GM19025 (cell line): ENCODE results near the gene SERPINA5.

Source experiments
- ATAC-seq: cut with Tn5 transposase; IDR thresholded peaks from one replicate; pipeline ENCODE4 v1.9.1; 2021; ENCODE audit warnings: mild to moderate bottlenecking, low read depth, moderate library complexity; ENCODE audit not compliant: unreplicated experiment

SERPINA5 gene, protein sequence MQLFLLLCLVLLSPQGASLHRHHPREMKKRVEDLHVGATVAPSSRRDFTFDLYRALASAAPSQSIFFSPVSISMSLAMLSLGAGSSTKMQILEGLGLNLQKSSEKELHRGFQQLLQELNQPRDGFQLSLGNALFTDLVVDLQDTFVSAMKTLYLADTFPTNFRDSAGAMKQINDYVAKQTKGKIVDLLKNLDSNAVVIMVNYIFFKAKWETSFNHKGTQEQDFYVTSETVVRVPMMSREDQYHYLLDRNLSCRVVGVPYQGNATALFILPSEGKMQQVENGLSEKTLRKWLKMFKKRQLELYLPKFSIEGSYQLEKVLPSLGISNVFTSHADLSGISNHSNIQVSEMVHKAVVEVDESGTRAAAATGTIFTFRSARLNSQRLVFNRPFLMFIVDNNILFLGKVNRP

DNA sequence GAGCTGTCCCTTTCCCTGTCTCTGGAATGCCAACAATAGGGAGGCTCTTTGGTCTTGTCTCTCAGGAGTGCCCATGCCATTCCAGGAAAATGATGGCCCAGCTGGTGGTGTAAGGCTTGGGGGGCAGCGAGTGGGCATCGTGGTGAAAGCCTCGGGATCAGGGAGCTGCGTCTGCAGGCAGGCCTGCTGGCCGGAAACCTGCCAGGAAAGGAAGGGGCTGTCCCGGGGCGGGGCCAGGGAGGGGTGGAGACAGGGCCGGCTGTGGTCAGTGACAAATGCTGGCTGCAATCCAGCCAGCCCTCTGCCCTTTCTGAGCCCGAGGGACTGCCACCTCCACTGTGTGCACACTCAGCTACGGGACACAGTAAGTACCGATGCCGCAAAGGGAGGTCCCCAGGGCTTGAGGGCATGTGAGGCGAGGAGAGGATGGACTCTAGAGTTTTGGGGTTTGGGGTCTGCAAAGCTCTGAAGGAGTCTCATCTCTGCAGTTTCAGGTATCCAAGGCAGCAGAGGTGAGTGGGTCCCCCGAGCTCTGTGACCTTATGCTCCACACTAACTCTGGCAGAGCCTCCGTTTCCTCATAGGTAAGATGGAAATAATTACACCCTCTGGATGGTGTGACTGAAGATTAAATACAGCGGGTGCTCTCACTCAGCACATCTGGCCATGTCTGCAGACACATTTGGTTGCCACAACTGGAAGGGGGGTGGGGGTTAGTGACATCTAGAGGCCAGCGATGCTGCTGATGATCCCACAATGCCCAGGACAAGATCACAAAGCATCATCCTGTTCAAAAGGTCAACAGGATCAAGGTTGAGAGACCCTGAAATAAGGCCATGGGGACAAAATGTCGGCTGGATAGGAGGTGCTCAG is at the start of gene SERPINA5:
TSS of gene SERPINA5 (plus strand) at position 300 of the 873 bp plus-strand sequence. CDS start 5,937 bp downstream, outside the sequence.
- ATAC-seq, result no peak

DNA sequence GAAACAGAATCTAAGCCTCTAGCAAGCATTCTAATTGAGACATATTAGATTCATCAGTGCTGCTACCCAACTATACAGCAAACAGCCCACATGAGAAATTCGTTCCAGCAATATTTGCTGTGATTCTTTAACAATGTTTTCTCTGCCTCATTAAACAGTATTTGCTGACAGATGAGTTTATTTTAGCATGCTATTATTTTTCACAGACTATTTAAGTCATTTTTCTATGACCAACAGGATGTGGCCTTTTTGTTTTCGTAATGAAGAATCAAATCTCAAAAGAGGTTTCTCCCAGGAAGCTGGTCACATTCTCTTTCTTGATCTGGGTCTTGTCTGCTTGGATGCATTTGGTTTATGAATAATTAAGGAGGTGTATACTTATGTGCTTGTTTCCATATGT is 48.8 kb upstream of the SERPINA5 start:
- ATAC-seq, result no peak

DNA sequence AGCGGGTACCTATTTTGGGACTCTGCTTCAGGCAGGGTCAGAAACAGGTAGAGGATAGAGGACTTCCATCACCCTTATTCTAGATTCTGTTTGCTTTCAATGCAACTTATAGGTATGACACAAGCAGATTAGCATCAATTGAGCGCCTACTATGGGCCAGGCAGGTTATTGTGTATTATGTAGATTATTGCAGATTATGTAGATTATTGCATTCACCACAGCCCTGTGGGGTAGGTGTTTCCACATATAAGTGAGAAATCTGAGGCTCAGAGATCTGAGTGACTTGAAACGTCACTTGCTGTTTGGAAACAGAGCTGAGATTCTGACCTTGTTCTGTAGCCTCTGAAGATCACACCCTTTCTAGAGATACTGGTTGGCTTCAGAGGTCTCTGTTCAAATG is 45.7 kb upstream of the SERPINA5 start:
- no peak for ATAC-seq

DNA sequence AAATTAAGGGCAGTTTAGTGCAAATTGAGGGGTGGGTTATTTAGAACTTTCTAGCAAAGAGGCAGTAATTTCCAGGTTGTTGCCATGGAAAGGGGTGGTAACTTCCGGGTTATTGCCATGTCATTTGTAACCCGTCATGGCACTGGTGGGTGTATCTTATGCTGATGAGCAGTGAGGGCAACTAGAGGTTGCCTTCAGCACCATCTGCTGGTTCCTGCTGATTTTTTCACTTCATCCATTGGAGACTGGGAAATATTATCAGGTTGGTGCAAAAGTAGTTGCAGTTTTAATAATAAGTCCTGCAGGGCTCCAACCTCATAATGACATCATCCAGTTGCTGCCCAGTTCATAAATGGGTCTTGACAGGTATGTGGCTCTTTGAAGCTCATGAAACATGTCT is 44.4 kb upstream of the SERPINA5 start:
- no peak for ATAC-seq

DNA sequence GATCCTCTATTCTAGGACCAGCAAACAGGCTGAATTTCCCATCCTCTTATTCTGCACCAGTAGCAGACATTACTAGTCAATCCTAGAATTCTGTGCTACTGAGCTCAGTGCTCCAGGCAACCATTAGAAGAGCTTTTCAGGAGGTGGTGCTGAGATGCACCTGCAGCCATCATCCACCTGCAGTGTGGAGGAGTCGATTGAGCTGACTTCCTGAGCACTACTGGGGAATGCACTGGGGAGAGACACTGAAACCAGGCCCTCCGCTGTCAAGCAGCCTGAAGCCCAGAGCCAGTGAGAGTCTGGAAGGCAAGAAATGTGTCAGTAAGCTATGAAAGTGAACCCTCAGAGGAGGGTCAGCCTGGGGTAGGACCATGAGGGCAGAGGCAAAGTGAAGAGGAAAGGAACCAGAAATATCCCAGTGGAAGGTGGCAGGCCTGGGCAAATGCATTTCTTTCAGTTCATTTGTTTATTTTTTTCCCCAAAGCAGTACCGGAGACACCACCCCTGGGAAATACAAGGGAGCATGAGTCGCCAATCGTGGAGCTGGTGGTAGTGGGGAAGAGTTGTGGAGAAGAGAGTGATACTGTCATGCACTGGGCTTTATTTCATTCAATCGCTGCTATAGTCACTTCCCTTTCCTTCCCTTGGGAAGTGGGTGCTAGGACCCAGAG is 43.0 kb upstream of the SERPINA5 start:
- no peak for ATAC-seq

DNA sequence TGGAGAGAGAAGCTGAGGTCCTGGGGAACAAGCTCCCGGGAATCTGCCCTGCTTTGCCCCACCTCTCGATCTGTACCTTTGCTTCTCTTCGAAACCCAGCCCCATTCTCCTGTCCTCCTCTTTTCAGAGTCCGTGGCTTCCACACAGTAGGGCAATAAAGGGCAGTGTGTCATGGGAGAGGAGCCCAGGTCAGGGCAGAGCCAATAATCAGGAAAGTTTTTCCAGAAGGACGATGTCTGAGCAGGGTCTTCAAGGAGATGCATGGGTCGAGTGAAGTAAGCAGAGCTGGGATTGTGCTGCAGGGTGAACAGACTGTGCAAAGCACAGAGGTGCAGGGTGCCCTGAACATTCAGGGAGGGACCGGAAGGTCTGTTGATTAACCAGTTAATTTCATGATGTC is 42.0 kb upstream of the SERPINA5 start:
- ATAC-seq, result no peak

DNA sequence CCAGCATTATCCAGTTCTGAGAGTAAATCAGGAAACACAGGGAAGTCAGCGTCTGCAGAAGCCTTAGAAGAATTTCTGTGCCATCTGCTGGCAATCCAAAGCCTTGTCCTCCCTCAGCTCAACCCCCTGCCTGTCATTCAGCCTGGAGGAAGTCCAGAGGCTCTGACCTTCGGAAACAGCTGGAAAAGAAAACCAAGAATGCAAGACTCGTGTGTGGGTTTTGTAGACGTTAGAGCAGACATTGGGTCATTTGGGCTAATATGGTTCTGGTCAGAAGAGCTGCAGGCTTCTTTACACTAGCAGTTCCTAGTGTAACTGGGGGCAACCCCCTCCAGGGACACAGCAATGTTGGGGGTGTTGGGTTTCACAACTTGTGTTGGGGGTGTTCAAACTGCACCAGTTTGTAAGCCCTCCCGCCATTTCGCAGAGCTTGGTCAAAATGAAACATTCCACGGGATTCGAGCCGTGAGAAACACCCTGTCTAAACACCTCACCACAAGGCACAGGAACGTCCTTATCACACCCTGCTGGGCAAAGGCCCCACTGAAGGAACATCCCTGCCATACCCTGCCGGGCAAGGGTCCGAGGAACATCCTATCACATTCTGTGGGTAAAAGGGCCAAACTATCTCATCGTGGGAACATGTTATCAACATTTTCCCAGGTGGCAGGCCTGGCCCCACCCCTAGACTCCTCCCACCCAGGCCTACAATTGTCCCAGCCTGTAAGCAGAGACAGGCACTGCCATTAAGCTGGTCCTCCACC is 41.0 kb upstream of the SERPINA5 start:
- ATAC-seq, result no peak

DNA sequence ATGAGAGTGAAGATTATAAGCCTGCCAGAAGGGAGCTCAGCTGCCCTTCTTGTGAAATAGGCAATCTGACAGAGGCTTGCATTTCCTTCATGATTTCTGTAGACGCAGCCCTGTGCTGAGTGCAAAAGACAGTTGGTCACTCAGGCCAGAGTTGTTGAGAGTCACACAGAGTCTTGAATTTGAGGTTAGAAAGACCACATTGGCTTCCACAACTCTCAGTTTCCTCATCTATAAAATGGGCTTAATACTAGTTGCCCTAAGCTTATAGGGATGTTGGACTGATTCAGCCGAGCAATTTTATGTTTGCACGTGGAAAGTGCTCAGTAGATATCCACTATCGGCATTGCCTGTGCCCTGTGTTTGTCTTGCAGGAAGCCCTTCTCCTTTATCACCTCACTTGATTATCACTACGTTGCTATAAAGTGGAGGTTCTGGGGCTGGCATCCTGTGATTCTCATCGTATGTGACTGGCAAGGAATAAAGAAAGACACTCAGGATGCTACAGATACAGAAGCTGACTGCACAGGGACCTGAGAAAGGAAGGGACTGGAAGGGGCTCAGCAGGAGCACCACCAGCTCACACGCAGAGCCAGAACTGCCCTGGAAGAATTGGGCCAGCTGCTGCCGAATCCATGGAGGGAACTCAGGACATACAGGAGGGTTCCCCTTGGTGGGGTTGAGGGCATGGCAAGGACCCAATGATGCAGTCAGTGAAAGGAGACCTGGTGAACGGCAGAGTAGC is 39.8 kb upstream of the SERPINA5 start:
- ATAC-seq, result no peak

DNA sequence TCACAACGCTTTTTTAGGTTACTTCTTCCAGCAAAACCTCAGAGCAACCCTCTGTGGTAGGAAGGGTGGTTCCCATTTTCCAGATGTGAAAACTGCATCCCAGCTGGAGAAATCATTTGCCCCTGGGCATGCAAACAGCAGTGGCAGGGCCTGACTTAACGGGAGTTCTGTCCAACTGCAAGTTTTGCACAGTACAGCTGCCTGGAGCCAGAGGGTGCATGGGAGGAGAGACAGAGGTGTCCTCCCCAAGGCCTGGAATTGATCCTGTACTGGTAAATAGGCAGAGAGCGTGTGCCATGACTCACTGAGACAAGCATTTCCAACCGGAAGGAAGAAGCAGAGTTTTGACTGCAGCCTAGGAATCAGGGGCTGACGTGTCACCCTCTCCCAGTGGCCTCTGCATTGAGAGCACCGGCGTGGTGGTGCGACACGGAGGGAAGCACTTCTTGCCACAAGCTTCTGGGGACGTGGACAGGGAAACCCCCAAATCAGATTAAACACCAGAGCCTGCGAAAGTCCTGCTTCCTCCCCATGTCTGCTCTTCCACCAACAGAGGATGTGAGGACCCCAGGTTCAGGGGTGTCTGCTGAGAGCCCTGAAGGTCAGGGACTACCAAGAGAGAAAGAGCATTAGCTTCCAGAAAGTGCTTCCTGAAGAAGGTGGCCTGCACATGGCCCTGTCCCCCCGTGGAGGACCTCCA is 39.0 kb upstream of the SERPINA5 start:
- no peak for ATAC-seq

DNA sequence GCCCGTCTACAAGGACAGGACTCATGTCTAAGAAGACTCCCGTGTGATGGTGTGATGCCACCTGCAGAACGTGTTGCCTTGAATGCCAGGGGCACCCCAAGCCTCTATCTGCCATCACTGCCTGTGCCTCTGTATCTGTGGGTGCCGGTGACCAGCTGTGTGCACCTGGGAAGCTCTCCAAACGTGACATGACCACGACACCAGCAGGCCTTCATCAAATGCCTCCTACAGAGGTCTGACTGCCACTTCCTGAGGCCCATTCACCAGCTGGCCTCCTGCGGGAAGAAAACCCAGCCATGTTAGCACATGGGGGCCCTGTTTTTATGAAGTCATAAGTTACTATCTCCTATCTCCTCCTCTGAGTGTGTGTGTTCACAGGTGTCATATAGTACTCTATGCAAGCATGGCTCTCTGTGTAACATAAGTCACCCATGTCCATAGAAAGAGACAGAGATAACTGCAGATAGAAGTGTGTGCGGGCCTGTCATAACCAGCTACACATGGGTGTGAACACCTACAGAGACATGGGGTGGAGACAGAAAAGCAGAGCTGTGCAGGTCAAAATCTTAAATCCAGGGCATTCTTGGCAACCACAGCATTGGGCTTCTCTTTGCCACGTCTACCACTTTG is 38.3 kb upstream of the SERPINA5 start:
- no peak for ATAC-seq

DNA sequence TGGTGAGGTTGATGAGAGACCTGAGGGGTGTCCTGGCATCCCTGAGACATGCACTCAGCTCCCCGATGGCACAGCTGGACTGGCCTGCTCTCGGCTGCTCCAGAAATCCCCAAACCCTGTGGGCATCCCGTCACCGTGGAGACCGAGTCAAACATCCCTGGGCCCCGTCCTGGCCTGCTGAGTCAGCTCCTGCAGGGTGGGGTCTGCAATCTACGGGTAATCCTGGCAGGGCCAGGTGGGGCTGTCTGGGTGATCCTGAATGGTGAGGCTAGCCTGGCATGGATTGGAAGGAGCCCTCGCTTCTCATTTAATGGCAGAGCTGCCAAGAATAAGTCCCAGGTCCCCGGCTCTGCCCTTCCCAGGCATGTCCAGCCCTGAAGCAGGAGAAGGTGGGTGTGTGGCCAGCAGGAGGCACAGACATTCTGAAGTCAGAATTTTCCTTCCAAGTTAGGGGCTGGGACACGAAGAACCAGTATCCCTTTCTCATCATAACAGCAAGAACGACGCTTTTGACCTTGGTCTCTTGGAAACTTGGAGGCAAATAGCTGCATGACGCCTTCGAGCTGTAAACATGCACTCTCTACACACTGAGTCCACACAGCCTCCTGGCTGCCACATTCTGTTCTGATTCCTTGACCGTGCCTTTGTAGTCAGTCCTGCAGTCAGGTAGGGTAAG is 37.6 kb upstream of the SERPINA5 start:
- no peak for ATAC-seq

DNA sequence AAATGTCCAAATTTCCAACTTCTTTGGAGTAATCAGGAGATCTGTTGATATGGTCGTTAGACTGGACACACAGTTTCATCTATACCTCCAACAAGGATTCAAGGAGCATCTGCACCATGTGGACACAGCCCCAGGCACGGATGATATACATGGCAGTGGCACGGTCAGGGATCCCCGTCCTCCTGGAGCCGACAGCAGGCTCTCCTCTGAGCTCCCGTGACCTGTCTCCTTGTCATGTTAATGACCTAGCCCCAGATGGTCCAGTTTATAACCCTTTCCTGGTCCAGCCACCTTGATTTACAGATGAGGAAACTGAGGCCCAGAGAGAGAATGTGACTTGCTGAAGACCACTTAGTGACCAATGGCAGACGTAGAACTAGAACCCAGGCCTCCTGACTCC is 36.5 kb upstream of the SERPINA5 start:
- ATAC-seq, result no peak

DNA sequence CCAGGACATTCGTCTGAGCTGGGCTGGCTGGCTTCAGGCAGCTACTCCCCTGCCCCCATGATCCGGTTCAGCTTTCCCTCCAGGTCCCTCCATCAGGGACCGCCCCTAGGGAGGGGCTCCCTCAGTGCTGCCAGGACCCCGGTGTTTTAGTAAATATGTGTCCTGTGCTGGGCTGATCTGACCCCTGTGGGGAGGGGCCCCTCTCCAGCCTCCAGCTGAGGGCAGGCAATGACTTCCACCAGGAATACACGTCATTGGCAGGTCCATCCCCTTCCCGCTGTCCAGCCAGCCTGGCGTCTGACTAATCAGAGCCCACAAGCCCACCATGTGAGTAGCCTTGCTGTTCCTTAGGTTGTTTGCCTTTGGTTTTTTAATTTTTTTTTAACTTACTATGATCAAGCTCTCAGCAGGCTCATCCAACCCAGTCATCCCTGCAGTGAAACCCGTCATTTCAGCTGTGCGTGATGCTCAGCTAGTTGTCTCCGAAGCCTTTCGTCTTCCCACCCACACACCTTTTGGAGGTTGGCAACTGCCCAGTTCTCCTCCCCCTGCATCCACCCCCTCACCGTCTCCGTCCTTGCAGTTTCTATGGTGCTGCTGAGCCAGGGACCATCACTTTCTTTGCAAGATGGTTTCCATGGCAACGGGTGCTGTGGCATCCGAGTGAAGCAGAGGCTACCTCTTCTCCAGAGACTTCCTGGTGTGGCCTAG is 35.9 kb upstream of the SERPINA5 start:
- ATAC-seq, result no peak

DNA sequence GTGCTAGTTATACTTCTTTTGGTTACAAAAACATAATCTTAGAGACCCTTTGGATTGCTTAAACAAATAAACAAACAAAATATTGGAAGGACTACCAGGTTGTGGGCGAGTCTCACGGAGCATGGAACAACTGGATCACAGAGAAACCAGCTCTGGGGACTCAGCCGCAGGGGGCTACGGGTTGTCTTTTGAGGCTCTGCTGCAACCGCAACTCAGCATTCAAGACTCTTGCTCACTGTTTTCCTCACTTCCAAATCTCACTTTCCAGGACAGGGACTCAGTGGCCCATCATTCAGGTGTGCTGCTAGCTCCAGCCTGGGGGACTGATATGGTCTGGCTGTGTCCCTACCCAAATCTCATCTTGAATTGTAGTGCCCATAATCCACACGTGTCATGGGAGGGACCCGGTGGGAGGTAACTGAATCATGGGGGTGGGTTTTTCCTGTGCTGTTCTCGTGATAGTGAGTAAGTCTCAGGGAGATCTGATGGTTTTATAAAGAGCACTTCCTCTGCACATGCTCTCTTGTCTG is 34.0 kb upstream of the SERPINA5 start:
- no peak for ATAC-seq

DNA sequence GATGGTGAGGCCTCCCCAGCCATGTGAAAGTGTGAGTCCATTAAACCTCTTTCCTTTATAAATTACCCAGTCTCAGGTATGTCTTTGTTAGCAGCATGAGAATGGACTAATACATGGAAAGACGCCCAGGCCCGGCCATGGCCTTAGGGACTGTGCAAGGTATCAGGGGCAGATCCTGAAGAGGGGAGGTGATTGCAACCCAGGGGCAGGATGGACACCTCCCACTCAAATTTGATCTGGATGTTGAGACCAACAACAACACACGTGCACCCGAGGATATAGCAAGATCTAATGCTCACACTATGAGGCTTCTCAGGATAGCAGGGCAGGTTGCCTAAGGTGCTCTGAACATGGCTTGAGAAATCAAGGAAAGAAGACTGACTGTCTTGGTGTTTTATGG is 33.5 kb upstream of the SERPINA5 start:
- no peak for ATAC-seq

DNA sequence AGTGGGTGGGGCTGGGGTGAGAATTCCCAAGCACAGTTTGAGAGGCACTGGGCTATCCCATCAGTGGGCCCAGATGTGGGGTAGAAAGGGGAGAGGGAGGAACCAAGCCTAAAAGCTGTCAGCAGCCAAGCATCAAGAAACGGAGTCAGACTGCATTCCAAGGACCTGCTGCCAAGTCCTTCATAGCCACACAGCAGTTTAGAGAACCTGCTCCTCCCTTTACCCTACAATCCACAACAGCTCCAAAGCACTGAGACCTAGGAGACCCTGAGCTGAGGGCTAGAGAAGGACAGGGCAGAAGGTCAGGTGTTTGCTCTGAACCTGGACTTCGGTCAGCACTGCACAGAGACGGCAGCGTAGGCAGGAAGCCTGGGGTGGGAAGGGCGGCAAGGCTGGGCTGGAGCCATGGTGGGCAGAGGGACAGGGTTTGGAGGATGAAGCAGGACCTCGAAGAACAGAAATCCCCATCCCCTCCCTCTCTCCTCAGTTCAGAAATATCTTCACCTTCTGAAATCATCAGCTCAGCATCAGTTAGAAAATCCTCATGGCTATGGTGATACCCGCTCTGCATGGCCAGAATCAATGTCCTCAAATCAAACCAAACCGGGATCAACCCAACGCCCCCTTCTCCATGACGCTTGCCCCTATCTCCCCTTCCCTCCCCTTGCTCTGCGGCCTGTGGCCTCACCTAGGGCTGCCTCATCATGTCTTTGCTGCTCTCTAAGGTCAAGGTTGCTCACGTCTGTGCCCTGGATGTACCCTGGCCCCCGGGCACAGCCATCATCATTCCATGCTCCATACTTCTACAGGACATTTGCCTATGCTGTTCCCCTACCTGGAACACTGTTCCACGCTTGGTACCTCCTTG is 32.9 kb upstream of the SERPINA5 start:
- no peak for ATAC-seq
